Measurements from ENCODE around the gene MPHOSPH6. TPM values are rescaled to one million over a fixed set of nuclear protein-coding genes. Genes with fewer than 3 reads are reported as not detected.

The MPHOSPH6 gene, protein sequence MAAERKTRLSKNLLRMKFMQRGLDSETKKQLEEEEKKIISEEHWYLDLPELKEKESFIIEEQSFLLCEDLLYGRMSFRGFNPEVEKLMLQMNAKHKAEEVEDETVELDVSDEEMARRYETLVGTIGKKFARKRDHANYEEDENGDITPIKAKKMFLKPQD
- 45.2 TPM for total RNA-seq

DNA sequence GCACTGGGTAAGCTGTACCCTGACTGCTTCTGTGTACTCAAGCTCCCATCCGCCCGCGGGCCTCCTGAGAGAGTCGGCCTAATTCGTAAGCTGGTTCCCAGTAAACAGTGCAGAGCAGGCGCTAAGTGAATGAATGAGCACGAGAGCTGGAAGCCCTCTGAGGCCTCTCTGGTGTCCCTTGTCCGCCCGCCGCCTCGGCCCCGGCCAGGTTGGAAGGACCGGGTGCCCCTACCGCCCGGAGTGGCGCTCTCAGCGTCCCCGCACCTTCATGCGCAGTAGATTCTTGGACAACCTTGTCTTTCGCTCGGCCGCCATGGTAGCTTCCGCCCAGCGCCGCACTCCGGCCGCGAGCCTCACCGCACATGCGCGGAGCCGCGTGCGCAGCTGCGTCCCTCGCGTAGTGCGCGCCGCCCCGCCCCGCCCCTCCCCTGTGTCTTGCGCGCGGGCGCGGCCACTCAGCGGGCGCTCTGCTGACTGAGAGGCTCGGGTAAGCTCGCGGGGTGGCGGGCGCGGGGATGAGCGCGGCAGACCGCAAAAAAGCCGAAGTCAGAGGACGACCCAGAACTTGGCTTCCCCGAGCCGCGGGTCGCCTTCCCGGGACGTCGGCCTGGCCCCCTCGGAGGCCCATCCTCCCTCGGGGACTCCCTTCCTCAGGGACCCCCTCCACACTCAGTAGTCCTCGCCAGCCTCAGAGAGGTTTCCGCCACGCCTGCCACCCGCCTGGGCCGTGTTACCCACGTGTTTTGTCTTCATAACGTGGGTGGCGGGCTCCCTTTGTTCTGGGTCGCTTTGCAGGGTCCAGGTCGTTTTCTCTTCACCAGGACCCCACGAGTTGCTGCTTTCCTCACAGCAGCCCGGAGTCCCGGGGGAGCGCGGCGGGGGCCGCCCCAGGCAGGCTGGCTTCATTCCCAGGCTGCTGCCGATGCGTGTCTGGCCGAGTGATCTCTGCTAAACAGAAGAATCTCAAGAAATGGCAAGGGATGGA is at the start of gene MPHOSPH6:
MPHOSPH6 (minus strand) TSS at position 364 of the 985 bp plus-strand sequence; CDS start at position 315, 49 bp downstream.

Other genes with a start within 250 kb of the MPHOSPH6 start
- gene SDR42E1, start 158.8 kb downstream of the MPHOSPH6 start, total RNA-seq, result 3.1 TPM
- 34.0 TPM for gene HSD17B2, start 135.0 kb downstream of the MPHOSPH6 start, total RNA-seq

Measured in camera-type eye (tissue), 1 donor.